Measurements from ENCODE around the gene ALPL.

DNA sequence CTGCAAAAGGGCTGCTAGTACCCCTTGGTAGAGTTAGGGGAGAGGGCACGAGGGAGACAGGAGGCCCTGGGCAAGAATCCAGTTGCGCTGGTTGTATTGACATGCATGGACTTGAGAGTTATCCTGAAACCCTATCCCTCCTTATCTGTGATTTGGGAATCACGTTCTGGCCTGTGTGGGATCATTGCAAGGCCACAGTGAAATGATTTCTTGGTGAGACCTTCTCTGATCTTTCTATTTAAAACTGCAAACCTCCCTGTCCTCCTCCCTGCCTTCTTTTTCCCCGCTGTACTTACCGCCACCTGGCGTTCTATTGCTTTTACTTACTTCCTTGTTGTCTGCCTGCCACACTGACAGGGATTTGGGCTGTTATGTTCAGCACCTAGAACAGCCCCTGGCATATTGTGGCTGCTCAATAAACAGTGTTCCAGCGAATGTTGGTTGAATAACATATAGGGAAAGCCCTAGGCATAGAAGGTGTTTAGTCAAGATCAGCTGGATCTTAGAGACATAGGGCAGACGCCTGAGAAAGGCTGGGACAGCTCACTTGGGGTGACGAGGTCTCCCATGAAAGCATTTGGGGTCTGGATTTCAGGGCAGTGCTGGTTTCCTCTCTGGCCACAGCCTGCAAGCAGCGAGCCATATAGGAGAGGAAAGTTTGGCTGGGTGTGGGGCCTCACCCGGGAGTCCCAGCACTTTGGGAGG lies 25.6 kb downstream of the ALPL start:
- TF ChIP-seq, protein P1, sequence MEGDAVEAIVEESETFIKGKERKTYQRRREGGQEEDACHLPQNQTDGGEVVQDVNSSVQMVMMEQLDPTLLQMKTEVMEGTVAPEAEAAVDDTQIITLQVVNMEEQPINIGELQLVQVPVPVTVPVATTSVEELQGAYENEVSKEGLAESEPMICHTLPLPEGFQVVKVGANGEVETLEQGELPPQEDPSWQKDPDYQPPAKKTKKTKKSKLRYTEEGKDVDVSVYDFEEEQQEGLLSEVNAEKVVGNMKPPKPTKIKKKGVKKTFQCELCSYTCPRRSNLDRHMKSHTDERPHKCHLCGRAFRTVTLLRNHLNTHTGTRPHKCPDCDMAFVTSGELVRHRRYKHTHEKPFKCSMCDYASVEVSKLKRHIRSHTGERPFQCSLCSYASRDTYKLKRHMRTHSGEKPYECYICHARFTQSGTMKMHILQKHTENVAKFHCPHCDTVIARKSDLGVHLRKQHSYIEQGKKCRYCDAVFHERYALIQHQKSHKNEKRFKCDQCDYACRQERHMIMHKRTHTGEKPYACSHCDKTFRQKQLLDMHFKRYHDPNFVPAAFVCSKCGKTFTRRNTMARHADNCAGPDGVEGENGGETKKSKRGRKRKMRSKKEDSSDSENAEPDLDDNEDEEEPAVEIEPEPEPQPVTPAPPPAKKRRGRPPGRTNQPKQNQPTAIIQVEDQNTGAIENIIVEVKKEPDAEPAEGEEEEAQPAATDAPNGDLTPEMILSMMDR (IDR thresholded peaks at IDR 0.05): no peak
- no peak for TF ChIP-seq POLR2A (IDR thresholded peaks at IDR 0.05)

All from uterus (tissue), 2 donors.